DMS79 treated with DMSO at 0.1 percent for 48 hours (cell line): ENCODE measurements around the gene MCC.

Experiments
- DNase-seq: peaks from one replicate; lab custom pipeline; 2025; lab: John Stamatoyannopoulos, UW

MCC gene

DNA sequence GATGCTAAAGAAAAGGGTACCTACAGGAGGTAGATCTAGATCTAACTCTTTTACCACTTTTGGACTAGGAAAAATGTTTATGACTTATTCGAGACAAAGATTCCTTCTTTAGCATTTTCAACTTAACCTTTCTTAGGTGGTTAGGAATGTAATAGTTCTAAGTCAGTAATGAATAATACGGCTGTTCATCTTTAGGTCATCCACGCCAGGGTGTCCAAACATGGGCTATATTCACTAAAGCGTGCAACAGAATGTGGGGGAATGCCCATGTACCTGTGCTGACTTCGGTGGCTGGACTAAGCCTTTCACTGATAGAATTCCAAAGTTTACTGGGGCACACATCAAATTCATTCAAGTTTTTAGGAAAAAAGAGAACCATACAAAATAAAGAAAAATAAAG lies 218.2 kb downstream of the MCC start:
- DNase-seq: no peak

GRCh38 chr5:113269023-113269997 lies 218.9 kb downstream of the MCC start:
- no peak for DNase-seq

DNA sequence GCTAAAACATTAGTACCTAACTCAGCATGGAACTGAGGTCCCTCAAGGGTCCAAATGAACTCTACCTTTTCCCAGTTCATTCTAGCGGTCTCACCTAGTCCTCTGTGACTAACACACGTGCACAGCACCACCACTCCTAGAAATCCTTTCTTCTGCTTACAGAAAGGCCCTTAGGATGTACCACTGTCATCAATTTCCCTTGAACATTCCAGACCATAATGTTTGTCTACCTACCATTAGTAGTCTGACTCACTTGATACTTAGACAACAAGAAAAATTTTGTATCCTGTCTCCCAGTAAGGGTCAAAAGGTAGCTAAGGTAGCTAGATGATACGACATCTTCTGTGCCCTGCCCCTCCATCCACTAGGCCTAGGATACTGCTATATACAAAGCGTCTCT lies 220.0 kb downstream of the MCC start:
- no peak for DNase-seq

GRCh38 chr5:113267361-113267900 lies 220.8 kb downstream of the MCC start:
- DNase-seq: no peak

DNA sequence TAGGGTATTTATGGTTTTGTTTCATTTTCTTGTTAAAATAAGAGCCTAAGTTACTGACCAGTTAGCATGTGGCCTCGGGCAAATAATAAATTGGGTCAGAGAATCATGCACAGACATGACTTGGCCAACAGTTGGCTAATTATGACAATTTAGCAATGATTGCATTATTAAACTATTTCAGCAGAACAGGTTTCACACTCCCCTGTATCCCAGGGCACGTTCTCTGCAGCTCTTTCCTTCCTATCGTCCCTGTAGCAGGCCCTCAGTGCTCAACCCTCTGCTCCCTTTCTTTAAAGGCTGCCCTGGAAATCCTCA lies 221.4 kb downstream of the MCC start:
- DNase-seq: no peak

DNA sequence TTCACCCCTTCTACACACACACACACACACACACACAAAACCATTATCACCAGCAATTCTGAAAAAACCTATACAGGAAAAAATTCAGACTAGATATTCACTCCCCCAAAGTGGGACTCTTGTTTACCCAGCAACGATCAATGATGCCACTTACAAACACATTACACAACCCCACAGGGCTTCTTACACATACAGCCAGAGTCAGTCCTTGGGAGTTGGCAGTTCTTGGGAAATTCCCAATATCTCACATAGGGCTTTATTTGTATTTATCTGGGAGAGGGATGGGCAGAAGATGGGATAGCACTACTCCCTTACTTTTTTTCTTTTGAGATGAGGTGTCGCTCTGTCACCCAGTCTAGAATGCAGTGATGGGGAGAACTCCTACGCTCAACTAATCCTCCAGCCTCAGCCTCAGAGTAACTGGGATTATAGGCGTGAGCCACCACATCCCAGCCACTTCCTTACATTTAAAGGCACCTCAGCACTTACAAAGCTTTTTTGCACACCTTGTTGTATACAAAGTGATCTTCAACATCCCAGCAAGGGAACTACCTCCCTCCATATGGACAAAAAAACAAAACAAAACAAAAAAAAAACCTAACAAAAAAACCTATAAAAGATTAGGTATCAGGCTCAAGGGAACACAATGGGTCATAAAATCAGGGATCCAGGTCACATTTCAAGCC lies 221.9 kb downstream of the MCC start:
- DNase-seq: no peak

GRCh38 chr5:113265190-113265589 lies 223.1 kb downstream of the MCC start:
- no peak for DNase-seq

DNA sequence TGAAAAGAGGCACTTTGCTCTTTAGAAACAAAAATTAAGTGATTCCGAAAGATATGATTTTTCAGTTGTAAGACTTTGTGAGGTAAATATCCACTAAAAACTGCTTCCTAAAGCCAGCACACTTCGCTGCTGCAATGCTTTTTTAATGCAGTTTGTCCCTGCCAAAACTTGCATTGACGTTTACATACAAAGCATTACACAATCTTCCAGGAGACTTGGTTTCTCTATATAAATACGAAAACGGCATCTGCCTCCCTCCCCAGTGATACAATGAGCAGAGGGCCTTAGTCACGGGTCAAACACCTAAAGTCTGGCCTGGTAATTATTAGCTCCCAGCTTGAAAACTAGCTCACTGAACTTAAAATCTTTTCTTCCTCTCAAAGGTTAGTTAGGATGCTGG lies 224.2 kb downstream of the MCC start:
- DNase-seq: no peak

GRCh38 chr5:113263545-113263944 lies 224.7 kb downstream of the MCC start:
- DNase-seq: no peak

DNA sequence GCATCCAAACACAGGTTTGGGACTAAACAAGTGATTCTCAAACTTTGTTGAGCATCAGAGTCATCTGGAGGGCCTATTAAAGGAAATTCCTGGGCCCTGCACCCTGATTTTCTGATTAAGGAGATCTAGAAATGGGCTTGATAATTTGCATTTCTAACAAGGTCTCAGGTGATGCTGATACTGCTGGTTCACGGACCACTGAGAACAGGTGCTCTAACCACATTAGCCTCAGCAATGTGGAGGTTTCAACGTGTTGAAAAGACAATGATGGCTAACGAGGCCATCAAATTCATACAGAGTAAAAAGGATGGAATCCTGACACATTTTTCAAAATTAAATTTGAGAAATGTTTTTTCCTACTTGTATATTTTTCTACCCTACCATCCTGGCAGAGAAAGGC lies 225.6 kb downstream of the MCC start:
- no peak for DNase-seq

- DNase-seq: no peak
These were observed 229.2 kb downstream of the MCC start for GRCh38 chr5:113259034-113259433.

DNA sequence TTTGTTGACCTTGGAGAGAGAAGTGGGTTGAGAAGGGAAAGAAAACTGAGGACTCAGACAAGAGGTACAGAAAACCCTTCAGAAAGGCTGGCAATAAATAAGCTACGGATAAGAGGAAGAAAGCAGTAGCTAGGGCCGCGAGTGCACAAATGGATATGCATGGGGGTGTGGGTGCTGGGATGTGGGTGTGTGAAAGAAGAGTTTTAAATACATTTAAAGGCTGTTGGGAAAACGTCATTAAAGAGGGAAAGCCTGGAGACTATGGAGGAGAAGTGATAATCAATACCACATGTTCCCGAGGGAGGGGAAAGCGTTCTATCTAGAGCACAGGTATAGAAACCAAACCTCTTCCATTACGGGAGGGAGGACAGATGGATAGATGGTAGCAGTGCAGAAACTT lies 230.7 kb downstream of the MCC start:
- no peak for DNase-seq

GRCh38 chr5:113256671-113257452 lies 231.4 kb downstream of the MCC start:
- no peak for DNase-seq

GRCh38 chr5:113255579-113256386 lies 232.5 kb downstream of the MCC start:
- no peak for DNase-seq

GRCh38 chr5:113255105-113255504 lies 233.1 kb downstream of the MCC start:
- DNase-seq: no peak

DNA sequence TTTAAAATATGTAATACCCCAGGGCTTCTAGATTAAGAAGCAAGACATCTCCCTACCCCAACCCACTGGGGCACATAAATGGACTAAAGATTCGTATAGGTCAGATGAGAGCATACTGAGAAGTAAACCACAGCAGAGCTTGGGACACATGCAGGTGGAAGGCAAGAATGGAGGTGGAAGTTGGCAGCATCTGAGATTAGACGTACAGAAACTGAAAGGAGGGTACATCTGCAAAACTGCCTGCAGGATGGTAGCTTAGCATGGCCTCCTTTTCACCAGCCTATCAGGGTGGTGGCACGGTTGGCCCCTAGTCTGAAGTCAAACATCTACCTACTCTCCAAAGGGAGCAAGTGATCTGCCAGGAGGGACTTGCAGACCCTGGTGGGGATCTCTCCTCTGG lies 235.2 kb downstream of the MCC start:
- no peak for DNase-seq

GRCh38 chr5:113252066-113252465 lies 236.2 kb downstream of the MCC start:
- no peak for DNase-seq

- no peak for DNase-seq
These were observed 237.8 kb downstream of the MCC start for GRCh38 chr5:113250341-113250953.

GRCh38 chr5:113249206-113249605 lies 239.0 kb downstream of the MCC start:
- DNase-seq: no peak

- no peak for DNase-seq
These were observed 241.8 kb downstream of the MCC start for GRCh38 chr5:113246361-113246870.
